ENCODE results near the gene NECTIN3.

NECTIN3 gene

DNA sequence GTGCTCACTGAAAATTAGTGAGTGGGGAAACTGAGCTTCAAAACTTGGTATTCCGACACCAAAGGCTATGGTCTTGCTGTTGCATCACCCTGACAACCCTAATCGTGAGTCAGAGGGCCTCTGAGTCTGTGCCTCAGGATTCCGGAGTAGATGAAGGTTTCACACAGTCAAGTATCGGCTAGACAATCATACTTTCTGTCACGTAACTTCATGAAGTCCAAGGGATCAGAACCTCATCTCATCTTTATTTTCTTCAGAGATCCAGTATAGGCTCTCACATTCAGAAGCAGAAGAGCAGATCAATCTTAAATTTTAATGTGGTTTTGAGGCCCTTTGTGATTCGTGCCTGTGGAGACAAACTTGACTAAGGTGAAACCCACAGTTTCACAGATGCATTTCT lies 26.1 kb upstream of the NECTIN3 start:
- Histone ChIP-seq H3K27me3 (peaks cover 0 to 91% (median 0%) of the 10 kb centered on the region in 11 experiments; a peak in 7 of 22 replicates), H3K9ac (no peak overlapping the region), H3K27ac (no peak overlapping the region), H3K36me3 (no peaks in the 10 kb centered on the region), H4K20me1 (no peaks in the 10 kb centered on the region), H3K4me1 (no peaks in the 10 kb centered on the region), H3K4me2 (no peak overlapping the region), H3K9me3 (replicated peaks in 1 of 11) (peaks cover 0 to 22% (median 0%) of the 10 kb centered on the region in 11 experiments; a peak in 7 of 22 replicates), H3K4me3 (no peak overlapping the region)
- TF ChIP-seq Cebpa-rat (IDR thresholded peaks at IDR 0.05): no peak

DNA sequence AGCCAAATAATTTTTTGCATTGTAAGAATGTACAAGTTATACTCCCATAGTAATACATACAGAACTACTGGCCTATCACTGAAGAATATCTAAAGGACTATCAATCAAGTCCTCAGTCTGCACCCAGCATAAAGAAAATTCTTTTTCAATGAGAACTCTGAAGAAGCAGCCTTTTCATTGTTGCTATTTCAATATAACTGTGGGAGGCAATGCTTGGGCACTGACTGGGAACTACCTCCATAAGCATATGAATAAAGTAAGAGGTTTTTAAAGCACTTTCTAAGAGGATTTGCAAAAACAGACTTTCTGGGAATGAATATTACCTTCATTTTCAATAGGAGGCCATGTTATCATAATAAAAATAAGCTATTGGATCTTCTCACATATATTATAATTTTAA lies 24.6 kb upstream of the NECTIN3 start:
- Histone ChIP-seq H4K20me1 (no peaks in the 10 kb centered on the region), H3K4me1 (peaks cover 0 to 8% (median 0%) of the 10 kb centered on the region in 10 experiments; a peak in 2 of 20 replicates), H3K4me2 (no peak overlapping the region), H3K36me3 (no peaks in the 10 kb centered on the region), H3K27me3 (peaks cover 0 to 92% (median 0%) of the 10 kb centered on the region in 11 experiments; a peak in 7 of 22 replicates), H3K27ac (no peak overlapping the region), H3K9me3 (replicated peaks in 1 of 11) (peaks cover 0 to 7% (median 0%) of the 10 kb centered on the region in 11 experiments; a peak in 2 of 22 replicates), H3K4me3 (no peak overlapping the region), H3K9ac (no peak overlapping the region)
- no peak for TF ChIP-seq Cebpa-rat (IDR thresholded peaks at IDR 0.05)

DNA sequence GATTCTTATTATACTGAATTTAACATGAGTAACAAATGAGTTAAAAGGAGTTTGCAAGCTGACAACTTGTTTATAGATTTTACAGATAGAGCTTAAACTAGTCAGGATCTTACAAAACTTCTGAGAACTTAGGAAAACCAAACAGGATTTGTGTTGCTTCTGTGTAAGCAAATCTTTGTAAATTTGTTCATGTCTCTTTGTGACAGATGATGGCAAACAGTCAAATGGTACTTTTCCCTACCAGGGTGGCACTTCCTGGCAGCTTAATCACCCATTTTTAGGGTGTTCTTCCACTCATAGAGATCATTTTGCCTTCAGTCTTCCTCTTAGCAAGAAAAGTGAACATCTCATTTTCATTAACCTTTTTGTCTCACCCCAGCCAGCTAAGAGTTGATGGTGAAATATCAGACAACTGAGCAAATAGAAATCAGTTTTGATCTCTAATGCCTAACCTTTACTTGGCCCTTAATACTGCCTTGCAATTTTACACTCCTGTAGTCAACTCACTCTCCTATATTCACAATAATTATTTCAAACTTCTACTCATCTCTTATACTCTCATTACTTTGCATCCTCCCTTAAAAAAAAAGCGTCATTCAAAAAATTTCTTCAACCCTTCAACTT lies 23.7 kb upstream of the NECTIN3 start:
- no peak for TF ChIP-seq Cebpa-rat (IDR thresholded peaks at IDR 0.05)
- H3K9ac ChIP-seq: no peak overlapping the region
- no peak overlapping the region for H3K27ac ChIP-seq

DNA sequence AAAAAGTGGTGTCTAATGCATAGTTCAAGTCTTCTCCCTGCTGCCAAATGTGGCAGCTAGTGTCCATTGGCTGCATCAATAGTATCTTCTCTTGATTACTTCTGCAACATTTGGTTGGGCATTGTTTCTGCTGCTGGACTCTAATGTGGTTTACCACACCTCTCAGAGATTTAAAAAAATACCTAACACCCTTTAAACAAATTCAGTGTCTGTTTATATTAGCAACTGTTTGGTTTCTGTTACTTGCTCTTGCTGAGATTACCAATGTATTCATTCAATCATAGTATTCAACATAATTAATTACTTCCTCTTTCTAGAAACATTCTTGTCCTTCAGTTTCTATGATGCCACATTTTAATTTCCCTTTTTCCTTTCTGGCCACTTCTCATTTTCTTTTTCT lies 20.3 kb upstream of the NECTIN3 start:
- Histone ChIP-seq H3K4me2 (peak overlapping the region in 1 of 11 experiments; percentile 28; a peak in 1 of 22 replicates), H3K4me3 (no peak overlapping the region), H3K27me3 (peaks cover 0 to 95% (median 0%) of the 10 kb centered on the region in 11 experiments; a peak in 8 of 22 replicates), H3K36me3 (no peaks in the 10 kb centered on the region), H4K20me1 (no peaks in the 10 kb centered on the region), H3K9ac (no peak overlapping the region), H3K4me1 (peaks cover 0 to 8% (median 0%) of the 10 kb centered on the region in 10 experiments; a peak in 2 of 20 replicates), H3K9me3 (replicated peaks in 1 of 11) (peaks cover 0 to 17% (median 0%) of the 10 kb centered on the region in 11 experiments; a peak in 6 of 22 replicates), H3K27ac (no peak overlapping the region)
- TF ChIP-seq Cebpa-rat (IDR thresholded peaks at IDR 0.05): no peak

More for the DNA sequence above, 23.7 kb upstream of the NECTIN3 start:
- peaks cover 0 to 8% (median 0%) of the 10 kb centered on the region in 10 experiments; a peak in 2 of 20 replicates for H3K4me1 ChIP-seq
- no peaks in the 10 kb centered on the region for H4K20me1 ChIP-seq
- no peak overlapping the region for H3K4me2 ChIP-seq
- H3K27me3 ChIP-seq: peaks cover 0 to 92% (median 0%) of the 10 kb centered on the region in 11 experiments; a peak in 8 of 22 replicates
- no peak overlapping the region for H3K4me3 ChIP-seq
- H3K9me3 ChIP-seq (replicated peaks in 1 of 11): no peaks in the 10 kb centered on the region
- no peaks in the 10 kb centered on the region for H3K36me3 ChIP-seq

DNA sequence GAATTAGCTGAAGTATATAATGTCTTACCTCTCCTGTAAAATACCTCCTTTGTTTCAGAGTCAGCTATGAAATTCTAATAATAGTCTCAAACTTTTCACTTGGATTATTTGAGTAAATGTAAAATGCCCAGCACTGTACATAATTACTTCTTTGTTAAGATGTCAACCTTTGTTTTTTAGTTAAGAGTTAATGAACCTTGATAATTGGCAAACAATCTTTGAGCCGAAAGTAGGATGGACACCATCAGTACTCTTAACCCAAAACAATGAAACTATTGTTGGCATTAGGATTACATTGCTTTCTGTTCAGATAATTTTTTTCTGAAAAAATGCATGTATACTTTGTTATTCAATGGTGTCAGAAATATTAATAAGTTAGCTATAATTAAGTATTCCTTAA lies 3.0 kb upstream of the NECTIN3 start:
- H3K27ac ChIP-seq: no peak overlapping the region
- peaks cover 0 to 15% (median 0%) of the 10 kb centered on the region in 11 experiments; a peak in 4 of 22 replicates for H4K20me1 ChIP-seq
- TF ChIP-seq Cebpa-rat (IDR thresholded peaks at IDR 0.05): no peak
- H3K4me1 ChIP-seq: peaks cover 6 to 19% (median 15%) of the 10 kb centered on the region in 10 experiments; a peak in 19 of 20 replicates
- no peak overlapping the region for H3K4me2 ChIP-seq
- H3K36me3 ChIP-seq: no peaks in the 10 kb centered on the region
- no peaks in the 10 kb centered on the region for H3K9me3 ChIP-seq (replicated peaks in 1 of 11)
- peaks cover 41 to 93% (median 47%) of the 10 kb centered on the region in 11 experiments for H3K27me3 ChIP-seq
- no peak overlapping the region for H3K9ac ChIP-seq
- no peak overlapping the region for H3K4me3 ChIP-seq

DNA sequence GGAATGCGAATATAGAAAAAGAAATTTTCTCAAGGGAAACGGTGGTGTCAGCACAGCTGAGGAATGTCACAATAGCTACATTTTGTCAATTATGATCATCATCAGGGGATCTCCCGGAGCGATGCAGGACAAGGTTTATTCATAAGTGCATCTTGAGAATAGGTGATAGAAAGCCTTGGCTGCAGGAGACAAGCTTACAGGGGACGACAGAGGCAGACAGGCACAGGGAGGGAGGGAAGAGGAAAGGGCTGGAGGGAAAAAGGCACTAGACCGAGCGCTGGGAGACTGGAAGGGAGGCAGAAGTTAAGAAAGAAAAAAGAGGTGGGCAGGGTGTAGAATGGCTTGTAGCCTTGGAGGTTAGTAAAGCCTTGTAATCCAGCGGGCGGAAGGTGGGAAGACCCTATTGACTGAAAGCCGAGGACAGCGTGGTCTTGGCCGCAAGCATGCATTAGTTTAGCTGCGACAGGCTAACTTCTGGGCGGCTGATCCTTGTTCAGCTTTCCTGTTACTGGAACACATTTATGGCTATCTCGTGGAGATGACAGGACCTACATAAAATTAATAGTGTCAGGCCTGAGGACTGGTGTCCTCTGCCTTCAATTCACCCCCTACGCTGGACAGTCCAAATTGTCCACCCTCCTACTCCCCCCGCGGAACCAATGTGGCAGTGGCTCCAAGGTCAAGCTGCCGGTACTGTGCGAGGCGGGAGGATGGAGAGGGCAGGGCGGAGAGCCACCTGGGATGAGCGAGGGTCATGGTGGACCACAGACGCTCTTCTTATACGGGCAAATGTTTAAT lies 1.4 kb upstream of the NECTIN3 start:
- Histone ChIP-seq H3K9me3 (replicated peaks in 1 of 11) (no peaks in the 10 kb centered on the region), H3K9ac (no peak overlapping the region), H3K27ac (no peak overlapping the region), H3K4me1 (peaks cover 6 to 19% (median 15%) of the 10 kb centered on the region in 10 experiments; a peak in 19 of 20 replicates), H3K4me3 (peak overlapping the region in 7 of 10 experiments; percentile 60 to 75 (median 70); a peak in 14 of 20 replicates), H3K36me3 (no peaks in the 10 kb centered on the region), H3K27me3 (peaks cover 57 to 93% (median 63%) of the 10 kb centered on the region in 11 experiments), H4K20me1 (peaks cover 0 to 15% (median 0%) of the 10 kb centered on the region in 11 experiments; a peak in 4 of 22 replicates), H3K4me2 (peak overlapping the region; percentile 80 to 100 (median 98))
- no peak for TF ChIP-seq Cebpa-rat (IDR thresholded peaks at IDR 0.05)

DNA sequence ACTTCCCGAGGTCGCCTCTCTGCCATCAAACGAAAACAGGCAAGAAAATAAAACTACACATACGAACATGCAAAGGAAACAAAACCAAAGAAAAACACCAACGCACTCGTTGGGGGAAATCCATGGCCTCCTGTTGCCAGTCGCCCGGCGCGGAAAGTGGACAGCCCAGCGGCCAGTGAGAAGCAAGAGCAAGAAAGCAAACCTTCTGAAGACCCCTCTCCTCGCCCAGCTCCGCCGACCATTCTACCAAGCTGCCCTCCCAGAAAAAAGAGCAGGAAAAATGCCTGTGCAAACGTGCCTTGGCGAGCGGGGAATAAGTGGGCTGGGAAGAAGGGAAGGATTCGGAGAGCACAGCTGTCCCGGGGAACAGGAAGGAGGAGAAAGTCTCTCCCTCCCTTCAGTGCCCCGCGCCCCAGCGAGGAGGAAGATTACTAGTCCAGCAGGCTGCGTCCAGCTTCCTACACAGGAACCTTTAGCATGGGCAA lies 802 bp upstream of the NECTIN3 start:
- H3K36me3 ChIP-seq: no peaks in the 10 kb centered on the region
- no peaks in the 10 kb centered on the region for H3K9me3 ChIP-seq (replicated peaks in 1 of 11)
- peaks cover 6 to 19% (median 15%) of the 10 kb centered on the region in 10 experiments; a peak in 19 of 20 replicates for H3K4me1 ChIP-seq
- H3K9ac ChIP-seq: peak overlapping the region in 2 of 11 experiments; percentile 33 to 72; a peak in 2 of 22 replicates
- H4K20me1 ChIP-seq: peaks cover 0 to 15% (median 0%) of the 10 kb centered on the region in 11 experiments; a peak in 4 of 22 replicates
- TF ChIP-seq Cebpa-rat (IDR thresholded peaks at IDR 0.05): no peak
- H3K4me3 ChIP-seq: peak overlapping the region; percentile 60 to 75 (median 69)
- no peak overlapping the region for H3K27ac ChIP-seq
- H3K27me3 ChIP-seq: peaks cover 58 to 94% (median 64%) of the 10 kb centered on the region in 11 experiments
- peak overlapping the region; percentile 80 to 100 (median 98) for H3K4me2 ChIP-seq

DNA sequence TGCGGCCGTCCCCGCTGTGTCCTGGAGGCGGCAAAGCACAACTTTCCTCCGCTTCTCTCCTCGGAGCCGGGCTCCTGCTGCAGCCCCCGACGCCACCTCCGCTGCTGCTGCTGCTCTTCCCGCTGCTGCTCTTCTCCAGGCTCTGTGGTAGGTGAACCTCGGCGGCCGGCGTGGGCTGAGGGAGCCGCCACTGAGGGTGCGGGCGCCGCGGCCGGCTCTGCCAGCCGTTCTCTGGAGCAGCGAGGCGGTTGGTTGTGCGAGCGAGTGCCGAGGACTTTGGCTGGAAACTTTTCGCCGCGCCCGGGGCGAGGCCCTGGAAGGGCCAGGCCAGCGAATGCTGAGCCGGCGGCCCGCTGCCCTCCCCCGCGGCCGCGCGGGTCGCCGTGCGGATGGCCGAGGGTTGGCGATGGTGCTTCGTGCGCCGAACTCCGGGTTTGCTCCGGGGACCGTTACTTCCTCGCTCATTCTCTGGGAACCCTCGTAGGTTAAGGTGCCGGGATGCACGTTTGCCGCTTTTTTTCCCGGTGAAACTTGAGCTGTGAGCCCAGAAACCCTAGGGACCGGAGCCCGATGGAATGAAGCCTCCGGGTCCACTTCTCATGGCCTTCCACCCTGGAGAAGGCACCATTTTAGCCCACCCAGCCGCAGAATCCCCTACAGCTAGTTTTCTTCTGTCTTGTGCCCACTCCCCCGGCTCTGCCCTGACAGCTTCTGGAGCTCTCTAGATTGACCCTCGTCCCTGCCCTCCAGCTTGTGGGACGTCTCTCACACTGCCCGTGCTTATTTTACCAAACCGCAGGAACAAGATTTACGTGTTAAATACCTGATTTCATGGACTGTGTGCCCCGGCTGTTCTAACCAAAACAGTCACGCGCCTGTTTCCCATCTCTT lies 660 bp downstream of the NECTIN3 start:
- Histone ChIP-seq H3K27me3 (peaks cover 58 to 85% (median 64%) of the 10 kb centered on the region in 11 experiments), H3K4me2 (peak overlapping the region; percentile 93 to 100 (median 98)), H4K20me1 (peaks cover 0 to 15% (median 0%) of the 10 kb centered on the region in 11 experiments; a peak in 4 of 22 replicates), H3K27ac (peak overlapping the region in 2 of 11 experiments; percentile 17 to 26; a peak in 1 of 22 replicates), H3K9me3 (replicated peaks in 1 of 11) (no peaks in the 10 kb centered on the region), H3K4me1 (peaks cover 6 to 23% (median 16%) of the 10 kb centered on the region in 10 experiments; a peak in 19 of 20 replicates), H3K36me3 (no peaks in the 10 kb centered on the region), H3K4me3 (peak overlapping the region; percentile 60 to 75 (median 69)), H3K9ac (peak overlapping the region; percentile 47 to 79 (median 67); a peak in 20 of 22 replicates)
- TF ChIP-seq Cebpa-rat (IDR thresholded peaks at IDR 0.05): no peak

Measured in BLaER1 treated with 17β-estradiol and CSF1 and Interleukin-3, amounts not matched to agents 10 nM and 100 nM (cell line).